Vagina (tissue), 2 donors: ENCODE measurements around the gene FOXO6.

Source experiments
- POLR2A ChIP-seq, 2 donors: fragments of 450-650 bp; IDR thresholded peaks; one replicate each; pipeline ENCODE4 v1.6.1; 2017; ENCODE audit warnings: antibody characterized with exemption in 2 of 2, mild to moderate bottlenecking in 2 of 2, moderate library complexity in 2 of 2
- POLR2AphosphoS5 ChIP-seq, 2 donors: sonication (generic); formaldehyde crosslinking; IDR thresholded peaks; one replicate each; pipeline ENCODE4 v1.9.0; 2017; ENCODE audit warnings: antibody characterized with exemption in 2 of 2, mild to moderate bottlenecking in 2 of 2, low read depth in 1 of 2; ENCODE audit not compliant: insufficient read depth in 1 of 2
- TF ChIP-seq, protein P1 (sequence below), 3 experiments: fragments of 450-650 bp in 2 of 3; fragments of 200-600 bp in 1 of 3; sonication (generic) in 1 of 3; IDR thresholded peaks; one replicate each; pipeline ENCODE4 v1.5.1; 2017 to 2019; ENCODE audit warnings: antibody characterized with exemption in 3 of 3, mild to moderate bottlenecking in 2 of 3, moderate library complexity in 2 of 3

DNA sequence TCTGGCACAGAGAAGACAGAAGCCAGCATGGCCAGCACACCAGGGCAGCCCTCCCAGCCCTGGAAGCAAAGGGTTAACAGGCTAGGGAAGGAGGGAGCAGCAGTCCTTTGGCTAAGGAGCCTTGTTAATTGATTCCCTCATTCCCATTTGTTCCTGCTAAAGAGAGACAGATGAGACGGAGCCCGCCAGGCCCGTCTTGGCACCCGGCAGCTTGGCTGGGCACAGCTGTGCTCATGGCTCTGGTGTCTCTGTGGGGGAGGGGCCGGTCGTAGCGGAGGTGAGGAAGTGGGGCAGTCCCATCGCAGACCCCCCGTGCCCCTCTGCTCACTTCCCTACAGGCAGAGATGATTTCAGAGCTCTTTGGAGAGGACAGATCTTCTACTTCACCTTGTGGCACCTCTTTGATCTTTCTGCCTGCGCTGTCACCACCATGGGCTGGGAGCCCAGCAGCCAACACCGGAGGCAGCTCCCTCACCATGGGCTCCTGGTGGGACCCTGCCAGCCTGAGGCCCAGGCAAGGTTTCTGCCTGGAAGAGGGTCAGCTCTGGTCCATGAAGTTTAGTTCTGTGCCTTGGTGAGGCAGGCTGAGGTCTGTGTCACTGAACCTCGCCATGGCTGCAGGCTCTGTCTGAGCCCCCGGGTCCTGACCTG, 38.0 kb downstream of the FOXO6 start:
- TF ChIP-seq, protein P1, sequence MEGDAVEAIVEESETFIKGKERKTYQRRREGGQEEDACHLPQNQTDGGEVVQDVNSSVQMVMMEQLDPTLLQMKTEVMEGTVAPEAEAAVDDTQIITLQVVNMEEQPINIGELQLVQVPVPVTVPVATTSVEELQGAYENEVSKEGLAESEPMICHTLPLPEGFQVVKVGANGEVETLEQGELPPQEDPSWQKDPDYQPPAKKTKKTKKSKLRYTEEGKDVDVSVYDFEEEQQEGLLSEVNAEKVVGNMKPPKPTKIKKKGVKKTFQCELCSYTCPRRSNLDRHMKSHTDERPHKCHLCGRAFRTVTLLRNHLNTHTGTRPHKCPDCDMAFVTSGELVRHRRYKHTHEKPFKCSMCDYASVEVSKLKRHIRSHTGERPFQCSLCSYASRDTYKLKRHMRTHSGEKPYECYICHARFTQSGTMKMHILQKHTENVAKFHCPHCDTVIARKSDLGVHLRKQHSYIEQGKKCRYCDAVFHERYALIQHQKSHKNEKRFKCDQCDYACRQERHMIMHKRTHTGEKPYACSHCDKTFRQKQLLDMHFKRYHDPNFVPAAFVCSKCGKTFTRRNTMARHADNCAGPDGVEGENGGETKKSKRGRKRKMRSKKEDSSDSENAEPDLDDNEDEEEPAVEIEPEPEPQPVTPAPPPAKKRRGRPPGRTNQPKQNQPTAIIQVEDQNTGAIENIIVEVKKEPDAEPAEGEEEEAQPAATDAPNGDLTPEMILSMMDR (IDR thresholded peaks at IDR 0.05) = no peak
- TF ChIP-seq POLR2A (IDR thresholded peaks at IDR 0.05) = no peak
- TF ChIP-seq POLR2AphosphoS5 (IDR thresholded peaks at IDR 0.05; ENCODE audit: insufficient read depth in 1 of 2, low read depth in 1 of 2) = no peak
